ENCODE measurements around the gene DNAH14.

GRCh38 chr1:224884361-224884801, 45.1 kb upstream of the DNAH14 start:
- TF ChIP-seq GATA3 (IDR thresholded peaks at IDR 0.05; ENCODE audit: low read depth, low read length) = no peak
- no peak for TF ChIP-seq GATA2 (IDR thresholded peaks at IDR 0.05; ENCODE audit: low read depth, low read length)
